NCI-H2107 treated with DMSO at 0.1 percent for 48 hours (cell line): Measurements from ENCODE around the gene C5orf46.
"Not testable (repeated sequence)": the region's sequence is repeated elsewhere in the genome, so short reads cannot be mapped to it uniquely, and the experiment has no call there.

Experiments
- DNase-seq: peaks from one replicate; lab custom pipeline; 2025; ENCODE audit not compliant: unreplicated experiment; lab: John Stamatoyannopoulos, UW

C5orf46 gene

GRCh38 chr5:147906326-147907095 lies at the start of gene C5orf46:
Gene C5orf46, minus strand, starts transcription at chr5:147906538. Its CDS starts 37 bp downstream, at chr5:147906501.
- DNase-seq: no peak

GRCh38 chr5:147954971-147955370 lies 48.6 kb upstream of the C5orf46 start:
- DNase-seq: no peak

- peak; percentile 5 for DNase-seq
Measured at GRCh38 chr5:147949711-147950573, 43.6 kb upstream of the C5orf46 start.

GRCh38 chr5:147946658-147947274 lies 40.4 kb upstream of the C5orf46 start:
- DNase-seq: not testable (repeated sequence)

- DNase-seq: no peak
Measured at GRCh38 chr5:147939431-147940114, 33.2 kb upstream of the C5orf46 start.

GRCh38 chr5:147935032-147935431 lies 28.7 kb upstream of the C5orf46 start:
- no peak for DNase-seq

- DNase-seq: no peak
Measured at GRCh38 chr5:147930769-147931168, 24.4 kb upstream of the C5orf46 start.

GRCh38 chr5:147927901-147928300 lies 21.6 kb upstream of the C5orf46 start:
- DNase-seq: no peak

GRCh38 chr5:147925020-147925419 lies 18.7 kb upstream of the C5orf46 start:
- no peak for DNase-seq

- DNase-seq: no peak
Measured at GRCh38 chr5:147921136-147921535, 14.8 kb upstream of the C5orf46 start.

- no peak for DNase-seq
Measured at GRCh38 chr5:147920420-147921030, 14.2 kb upstream of the C5orf46 start.

- no peak for DNase-seq
Measured at GRCh38 chr5:147918899-147919298, 12.6 kb upstream of the C5orf46 start.

GRCh38 chr5:147918101-147918685 lies 11.9 kb upstream of the C5orf46 start:
- DNase-seq: no peak

- DNase-seq: no peak
Measured at GRCh38 chr5:147913786-147914185, 7.4 kb upstream of the C5orf46 start.

GRCh38 chr5:147912011-147912410 lies 5.7 kb upstream of the C5orf46 start:
- DNase-seq: no peak

- no peak for DNase-seq
Measured at GRCh38 chr5:147911427-147911826, 5.1 kb upstream of the C5orf46 start.

- no peak for DNase-seq
Measured at GRCh38 chr5:147904110-147904509, 2.2 kb downstream of the C5orf46 start.

GRCh38 chr5:147902609-147903115 lies 3.7 kb downstream of the C5orf46 start:
- no peak for DNase-seq

- DNase-seq: no peak
Measured at GRCh38 chr5:147901599-147902039, 4.7 kb downstream of the C5orf46 start.

GRCh38 chr5:147898875-147899401 lies 7.4 kb downstream of the C5orf46 start:
- DNase-seq: no peak
